Right forelimb (tissue), 1 donor: ENCODE measurements around the gene FUOM.

Source experiments
- DNase-seq: peaks from one replicate; pipeline ENCODE4 v3.0.0-alpha.2; 2018

The FUOM gene

GRCh38 chr10:133309720-133310398, 48.0 kb downstream of the FUOM start:
- DNase-seq, result no peak

- peak; percentile 93 for DNase-seq
These were observed 48.6 kb downstream of the FUOM start for GRCh38 chr10:133309100-133309719.

- peak; percentile 95 for DNase-seq
These were observed 49.3 kb downstream of the FUOM start, which contains the start of the genes TUBGCP2 and ZNF511 for GRCh38 chr10:133308421-133309099. TUBGCP2 (minus strand) TSS chr10:133308872; CDS start chr10:133302941, 5,931 bp downstream. ZNF511 (plus strand) TSS chr10:133308914; CDS start chr10:133308944, 30 bp downstream.

DNA sequence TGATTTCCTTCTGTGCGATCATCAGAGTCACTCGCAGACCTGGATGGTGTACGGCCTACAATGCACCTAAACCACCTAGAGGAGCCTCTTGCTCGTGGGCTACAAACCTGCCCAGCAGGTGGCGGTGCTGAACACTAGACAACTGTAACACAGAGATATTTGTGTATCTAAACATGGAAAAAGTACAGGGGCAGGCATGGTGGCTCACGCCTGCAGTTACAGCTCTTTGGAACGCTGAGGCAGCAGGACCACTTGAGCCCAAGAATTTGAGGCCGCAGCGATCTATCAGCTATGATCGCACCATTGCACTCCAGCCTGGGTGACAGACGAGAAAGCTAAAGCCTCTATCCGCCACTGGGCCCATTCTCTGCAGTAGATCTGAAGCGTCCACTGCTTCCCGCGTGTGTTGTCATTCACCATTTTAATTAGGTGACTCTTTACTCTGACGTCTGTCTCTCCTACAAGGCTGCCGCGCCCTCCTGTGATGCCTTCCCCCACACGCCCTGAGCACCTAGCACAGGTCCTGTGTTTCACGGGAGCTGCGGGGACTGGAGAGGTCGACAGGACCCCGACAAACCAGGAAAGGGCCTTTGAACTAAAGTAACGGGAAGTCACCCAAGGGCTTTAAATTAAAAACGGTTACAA, 49.9 kb downstream of the FUOM start:
- DNase-seq, result no peak

DNA sequence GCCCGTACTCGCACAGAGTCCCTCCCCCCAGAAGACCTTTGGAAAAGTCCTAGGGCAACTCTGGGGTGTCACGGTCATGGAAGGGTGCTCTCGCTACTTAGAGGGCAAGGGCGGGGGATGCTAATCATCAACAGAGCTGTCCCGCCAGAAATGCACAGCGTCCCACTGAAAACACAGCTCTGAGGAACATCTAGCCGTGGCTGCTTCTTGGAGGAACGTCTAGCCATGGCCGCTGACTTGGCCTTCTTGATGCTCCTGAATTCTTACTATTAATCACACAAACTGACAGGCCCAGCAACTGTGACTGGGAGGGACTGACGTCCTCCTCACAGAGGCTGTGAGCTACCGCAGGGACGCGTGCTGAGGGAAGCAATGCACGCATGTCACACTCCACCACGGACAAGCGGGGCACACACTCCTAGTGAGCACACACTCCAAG, 50.9 kb downstream of the FUOM start:
- no peak for DNase-seq

DNA sequence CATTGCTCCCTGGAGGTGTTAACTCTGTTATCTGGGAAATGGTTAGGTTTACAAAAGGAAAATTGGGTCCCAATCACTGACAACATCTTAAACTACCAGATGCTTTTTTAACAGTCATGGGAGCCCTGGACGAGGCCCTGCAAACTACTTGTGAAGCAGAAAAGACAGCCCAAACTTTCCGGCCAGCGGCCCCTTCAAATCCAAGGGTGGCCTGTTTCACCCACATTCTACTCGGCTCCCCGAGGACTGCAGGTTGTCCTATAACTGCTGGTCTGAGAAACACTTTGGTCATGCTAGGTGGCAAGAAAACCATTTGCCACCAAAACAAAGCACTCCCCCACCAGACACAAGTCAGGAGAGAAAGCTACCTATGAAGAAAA, 51.7 kb downstream of the FUOM start:
- no peak for DNase-seq
